ENCODE measurements around the gene CD58.

CD58 gene

DNA sequence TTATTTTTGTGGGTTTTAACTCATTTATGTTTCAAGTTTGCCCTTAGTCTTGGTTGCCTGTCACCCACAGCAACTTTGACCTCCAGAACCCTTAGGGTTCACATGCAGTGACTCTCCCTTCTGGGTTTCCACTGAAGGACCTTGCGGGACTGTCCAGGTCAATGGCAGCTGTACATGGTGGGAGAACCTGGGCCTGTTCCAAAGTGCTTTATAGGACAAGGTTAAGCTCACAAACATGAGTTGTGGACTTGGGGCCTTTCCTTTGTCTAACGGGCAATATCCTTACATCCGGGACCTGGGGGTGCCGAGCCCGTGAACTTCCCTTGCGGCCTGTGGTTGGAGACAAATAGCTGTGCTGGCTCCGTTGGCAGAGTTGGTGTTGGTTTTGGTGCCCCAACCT, 77.8 kb downstream of the CD58 start:
- H3K4me2 ChIP-seq (ENCODE audit: low read length) = no peak overlapping the region
- DNase-seq = no peak
- H3K27me3 ChIP-seq (ENCODE audit: insufficient read depth, low read length, poor library complexity) = no peaks in the 10 kb centered on the region
- H4K8ac ChIP-seq (ENCODE audit: low read depth, low read length) = no peak overlapping the region
- no peak overlapping the region for H4K5ac ChIP-seq (ENCODE audit: low read length)
- H3K9ac ChIP-seq (ENCODE audit: low read length) = no peak overlapping the region
- no peaks in the 10 kb centered on the region for H3K79me1 ChIP-seq (ENCODE audit: low read length)
- no peak overlapping the region for H3K4ac ChIP-seq (ENCODE audit: low read depth, low read length)
- no peaks in the 10 kb centered on the region for H3K36me3 ChIP-seq (ENCODE audit: control insufficient read depth, insufficient read depth, low read length)
- H2BK5ac ChIP-seq (ENCODE audit: low read length) = no peak overlapping the region
- no peaks in the 10 kb centered on the region for H3K79me2 ChIP-seq (ENCODE audit: control insufficient read depth, insufficient read depth, low read length)
- H2AK5ac ChIP-seq (ENCODE audit: low read length) = no peak overlapping the region
- H3K4me1 ChIP-seq (ENCODE audit: control insufficient read depth, low read depth, low read length) = peaks cover 30% of the 10 kb centered on the region
- no peak overlapping the region for H3K56ac ChIP-seq (ENCODE audit: low read length)
- no peak overlapping the region for H2BK120ac ChIP-seq (ENCODE audit: low read depth, low read length)
- no peak overlapping the region for H2BK15ac ChIP-seq (replicated peaks; ENCODE audit: low read depth)
- no peak overlapping the region for H3K27ac ChIP-seq (ENCODE audit: low read depth, low read length)
- H3K4me3 ChIP-seq (ENCODE audit: low read length) = no peak overlapping the region
- no peak overlapping the region for H3K23ac ChIP-seq (ENCODE audit: low read length)
- WGBS (ENCODE audit: extremely low coverage, insufficient coverage, low lambda C conversion rate) = no CpG with 5 or more reads among the region's 7 CpGs
- H3K18ac ChIP-seq (ENCODE audit: low read length) = no peak overlapping the region

DNA sequence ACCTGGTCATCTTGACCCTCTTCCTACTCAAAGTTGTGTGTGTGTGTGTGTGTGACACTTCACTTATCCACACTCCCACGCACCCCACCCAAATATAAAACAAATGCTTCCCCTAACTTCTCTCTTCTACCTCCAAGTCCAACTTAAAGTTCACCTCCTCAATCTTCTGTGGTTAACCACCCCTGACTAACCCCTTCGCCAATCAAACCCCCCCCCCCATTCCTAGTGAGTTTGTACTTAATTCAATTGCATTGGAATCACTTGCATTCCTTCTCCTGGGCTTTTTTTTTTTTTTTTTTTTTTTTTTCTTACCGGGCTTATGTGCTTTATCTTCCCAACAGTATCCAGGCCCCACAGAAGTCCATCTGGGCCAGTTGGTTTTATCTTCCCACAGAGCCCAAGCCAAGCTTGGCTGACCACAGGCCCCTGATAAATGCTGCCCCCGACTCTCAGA, 78.4 kb downstream of the CD58 start:
- Histone ChIP-seq H3K23ac (ENCODE audit: low read length) (no peak overlapping the region), H3K79me2 (ENCODE audit: control insufficient read depth, insufficient read depth, low read length) (no peaks in the 10 kb centered on the region), H3K9ac (ENCODE audit: low read length) (no peak overlapping the region), H3K79me1 (ENCODE audit: low read length) (no peaks in the 10 kb centered on the region), H3K4ac (ENCODE audit: low read depth, low read length) (no peak overlapping the region), H3K4me1 (ENCODE audit: control insufficient read depth, low read depth, low read length) (peaks cover 32% of the 10 kb centered on the region), H2AK5ac (ENCODE audit: low read length) (no peak overlapping the region), H2BK15ac (replicated peaks; ENCODE audit: low read depth) (no peak overlapping the region), H3K36me3 (ENCODE audit: control insufficient read depth, insufficient read depth, low read length) (no peaks in the 10 kb centered on the region), H3K4me2 (ENCODE audit: low read length) (no peak overlapping the region), H3K56ac (ENCODE audit: low read length) (peak overlapping the region; percentile 30), H4K8ac (ENCODE audit: low read depth, low read length) (no peak overlapping the region), H3K18ac (ENCODE audit: low read length) (peak overlapping the region; percentile 28), H4K5ac (ENCODE audit: low read length) (no peak overlapping the region), H2BK120ac (ENCODE audit: low read depth, low read length) (no peak overlapping the region), H3K27ac (ENCODE audit: low read depth, low read length) (no peak overlapping the region), H2BK5ac (ENCODE audit: low read length) (no peak overlapping the region), H3K27me3 (ENCODE audit: insufficient read depth, low read length, poor library complexity) (no peaks in the 10 kb centered on the region), H3K4me3 (ENCODE audit: low read length) (no peak overlapping the region)
- WGBS (ENCODE audit: extremely low coverage, insufficient coverage, low lambda C conversion rate) = no CpG with 5 or more reads among the region's 4 CpGs
- no peak for DNase-seq

DNA sequence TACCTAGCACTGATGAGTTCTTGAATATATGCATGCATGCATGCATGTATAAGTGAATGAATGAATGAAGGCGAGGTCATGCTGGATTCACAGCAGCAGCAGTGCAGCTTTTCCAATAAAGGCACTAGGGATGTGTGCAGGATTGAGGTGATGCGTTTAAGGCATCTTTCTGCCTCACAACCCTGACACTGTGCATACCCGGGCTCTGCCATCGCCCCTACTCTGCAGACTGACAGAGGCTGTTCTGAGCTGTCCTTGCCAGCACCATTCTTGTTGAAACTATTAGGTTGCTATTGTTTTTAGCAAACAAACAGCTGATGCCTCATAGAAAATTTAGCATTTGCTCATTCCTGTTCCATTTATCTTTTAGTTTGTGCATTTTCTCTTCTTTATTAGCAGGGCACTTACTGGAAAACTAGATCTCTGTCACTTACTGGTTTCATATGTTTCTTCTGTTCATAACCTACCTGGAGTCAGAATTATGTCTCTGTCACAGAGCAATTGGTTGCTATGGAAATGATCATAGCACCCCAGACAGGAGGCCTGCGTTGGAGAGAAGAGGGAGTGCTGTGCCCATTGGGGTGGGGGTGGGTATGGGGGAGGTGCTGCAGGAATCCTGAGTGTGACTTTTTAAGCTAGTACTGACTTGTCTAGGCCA, 79.0 kb downstream of the CD58 start:
- H3K36me3 ChIP-seq (ENCODE audit: control insufficient read depth, insufficient read depth, low read length) = no peaks in the 10 kb centered on the region
- H3K9ac ChIP-seq (ENCODE audit: low read length) = no peak overlapping the region
- peak overlapping the region; percentile 30 for H3K56ac ChIP-seq (ENCODE audit: low read length)
- no peak overlapping the region for H2BK15ac ChIP-seq (replicated peaks; ENCODE audit: low read depth)
- no peak overlapping the region for H3K27ac ChIP-seq (ENCODE audit: low read depth, low read length)
- DNase-seq = no peak
- H3K4ac ChIP-seq (ENCODE audit: low read depth, low read length) = no peak overlapping the region
- H3K23ac ChIP-seq (ENCODE audit: low read length) = no peak overlapping the region
- no CpG with 5 or more reads among the region's 5 CpGs for WGBS (ENCODE audit: extremely low coverage, insufficient coverage, low lambda C conversion rate)
- peaks cover 32% of the 10 kb centered on the region for H3K4me1 ChIP-seq (ENCODE audit: control insufficient read depth, low read depth, low read length)
- H2BK5ac ChIP-seq (ENCODE audit: low read length) = no peak overlapping the region
- H3K18ac ChIP-seq (ENCODE audit: low read length) = peak overlapping the region; percentile 28
- H2AK5ac ChIP-seq (ENCODE audit: low read length) = peak overlapping the region; percentile 8
- no peaks in the 10 kb centered on the region for H3K79me2 ChIP-seq (ENCODE audit: control insufficient read depth, insufficient read depth, low read length)
- H3K27me3 ChIP-seq (ENCODE audit: insufficient read depth, low read length, poor library complexity) = no peaks in the 10 kb centered on the region
- no peak overlapping the region for H4K8ac ChIP-seq (ENCODE audit: low read depth, low read length)
- no peaks in the 10 kb centered on the region for H3K79me1 ChIP-seq (ENCODE audit: low read length)
- H3K4me3 ChIP-seq (ENCODE audit: low read length) = no peak overlapping the region
- H4K5ac ChIP-seq (ENCODE audit: low read length) = no peak overlapping the region
- H3K4me2 ChIP-seq (ENCODE audit: low read length) = no peak overlapping the region
- H2BK120ac ChIP-seq (ENCODE audit: low read depth, low read length) = no peak overlapping the region

DNA sequence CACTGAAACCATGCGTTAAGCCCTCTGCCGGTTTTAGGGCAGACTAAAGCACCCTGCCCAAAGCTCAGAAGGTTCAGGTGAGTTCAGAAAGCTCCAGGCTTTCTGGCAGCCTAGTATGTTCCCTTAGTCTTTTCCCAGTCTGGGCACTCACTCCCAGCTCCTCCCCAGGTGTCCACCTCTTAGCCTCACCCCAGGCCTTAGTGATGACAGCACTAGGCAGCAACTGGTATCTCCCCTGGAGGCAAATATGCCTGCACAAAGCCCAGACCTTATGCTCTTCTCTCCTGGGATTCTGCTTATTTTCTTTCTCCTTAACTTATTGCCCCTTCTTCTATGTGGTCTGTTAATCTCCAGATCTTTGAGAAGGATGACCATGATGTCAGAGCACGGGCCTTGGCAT, 80.2 kb downstream of the CD58 start:
- H2BK120ac ChIP-seq (ENCODE audit: low read depth, low read length) = no peak overlapping the region
- no peaks in the 10 kb centered on the region for H3K79me1 ChIP-seq (ENCODE audit: low read length)
- H3K4ac ChIP-seq (ENCODE audit: low read depth, low read length) = no peak overlapping the region
- no peak overlapping the region for H2BK5ac ChIP-seq (ENCODE audit: low read length)
- no peaks in the 10 kb centered on the region for H3K36me3 ChIP-seq (ENCODE audit: control insufficient read depth, insufficient read depth, low read length)
- H3K27ac ChIP-seq (ENCODE audit: low read depth, low read length) = no peak overlapping the region
- WGBS (ENCODE audit: extremely low coverage, insufficient coverage, low lambda C conversion rate) = no CpG with 5 or more reads among the region's 3 CpGs
- no peak overlapping the region for H3K4me3 ChIP-seq (ENCODE audit: low read length)
- DNase-seq = no peak
- no peak overlapping the region for H3K4me2 ChIP-seq (ENCODE audit: low read length)
- peak overlapping the region; percentile 73 for H2AK5ac ChIP-seq (ENCODE audit: low read length)
- H2BK15ac ChIP-seq (replicated peaks; ENCODE audit: low read depth) = no peak overlapping the region
- no peak overlapping the region for H3K23ac ChIP-seq (ENCODE audit: low read length)
- no peaks in the 10 kb centered on the region for H3K27me3 ChIP-seq (ENCODE audit: insufficient read depth, low read length, poor library complexity)
- H3K9ac ChIP-seq (ENCODE audit: low read length) = no peak overlapping the region
- H4K8ac ChIP-seq (ENCODE audit: low read depth, low read length) = no peak overlapping the region
- peaks cover 27% of the 10 kb centered on the region for H3K4me1 ChIP-seq (ENCODE audit: control insufficient read depth, low read depth, low read length)
- H4K5ac ChIP-seq (ENCODE audit: low read length) = no peak overlapping the region
- H3K79me2 ChIP-seq (ENCODE audit: control insufficient read depth, insufficient read depth, low read length) = no peaks in the 10 kb centered on the region
- peak overlapping the region; percentile 58 for H3K56ac ChIP-seq (ENCODE audit: low read length)
- peak overlapping the region; percentile 0 for H3K18ac ChIP-seq (ENCODE audit: low read length)

DNA sequence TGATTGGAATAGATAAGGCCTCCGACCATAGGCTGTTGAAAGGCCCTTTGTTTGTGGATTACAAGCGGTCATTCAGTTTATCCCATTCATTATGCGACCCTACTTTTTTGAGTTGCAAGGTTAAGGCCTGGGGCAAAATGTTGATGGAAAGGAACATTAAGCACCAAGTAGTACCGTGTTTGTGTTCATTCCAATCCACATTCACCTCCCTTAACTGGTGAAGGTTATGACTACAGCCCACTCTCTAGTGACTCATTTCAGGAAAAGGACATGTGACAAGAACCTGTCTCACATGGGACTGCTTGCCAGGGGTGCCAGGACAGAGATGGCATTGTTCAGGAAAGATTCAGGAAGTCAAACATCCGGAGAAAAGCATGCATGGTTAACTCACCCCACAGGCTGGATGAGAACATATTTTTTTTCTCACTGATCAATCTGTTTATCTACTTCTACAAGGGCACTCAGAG, 81.6 kb downstream of the CD58 start:
- no peak overlapping the region for H3K9ac ChIP-seq (ENCODE audit: low read length)
- peak overlapping the region; percentile 20 for H2AK5ac ChIP-seq (ENCODE audit: low read length)
- H2BK15ac ChIP-seq (replicated peaks; ENCODE audit: low read depth) = no peak overlapping the region
- no peak overlapping the region for H3K4ac ChIP-seq (ENCODE audit: low read depth, low read length)
- no peak overlapping the region for H3K4me3 ChIP-seq (ENCODE audit: low read length)
- no peak overlapping the region for H3K18ac ChIP-seq (ENCODE audit: low read length)
- no peak overlapping the region for H2BK120ac ChIP-seq (ENCODE audit: low read depth, low read length)
- no peaks in the 10 kb centered on the region for H3K27me3 ChIP-seq (ENCODE audit: insufficient read depth, low read length, poor library complexity)
- no peak overlapping the region for H4K5ac ChIP-seq (ENCODE audit: low read length)
- H3K56ac ChIP-seq (ENCODE audit: low read length) = peak overlapping the region; percentile 63
- peaks cover 23% of the 10 kb centered on the region for H3K4me1 ChIP-seq (ENCODE audit: control insufficient read depth, low read depth, low read length)
- peak overlapping the region; percentile 92 for H2BK5ac ChIP-seq (ENCODE audit: low read length)
- peak overlapping the region; percentile 60 for H3K27ac ChIP-seq (ENCODE audit: low read depth, low read length)
- no peak overlapping the region for H4K8ac ChIP-seq (ENCODE audit: low read depth, low read length)
- H3K36me3 ChIP-seq (ENCODE audit: control insufficient read depth, insufficient read depth, low read length) = no peaks in the 10 kb centered on the region
- H3K23ac ChIP-seq (ENCODE audit: low read length) = peak overlapping the region; percentile 20
- no CpG with 5 or more reads among the region's 5 CpGs for WGBS (ENCODE audit: extremely low coverage, insufficient coverage, low lambda C conversion rate)
- H3K4me2 ChIP-seq (ENCODE audit: low read length) = no peak overlapping the region
- H3K79me1 ChIP-seq (ENCODE audit: low read length) = no peaks in the 10 kb centered on the region
- peak; percentile 77 for DNase-seq
- H3K79me2 ChIP-seq (ENCODE audit: control insufficient read depth, insufficient read depth, low read length) = no peaks in the 10 kb centered on the region

DNA sequence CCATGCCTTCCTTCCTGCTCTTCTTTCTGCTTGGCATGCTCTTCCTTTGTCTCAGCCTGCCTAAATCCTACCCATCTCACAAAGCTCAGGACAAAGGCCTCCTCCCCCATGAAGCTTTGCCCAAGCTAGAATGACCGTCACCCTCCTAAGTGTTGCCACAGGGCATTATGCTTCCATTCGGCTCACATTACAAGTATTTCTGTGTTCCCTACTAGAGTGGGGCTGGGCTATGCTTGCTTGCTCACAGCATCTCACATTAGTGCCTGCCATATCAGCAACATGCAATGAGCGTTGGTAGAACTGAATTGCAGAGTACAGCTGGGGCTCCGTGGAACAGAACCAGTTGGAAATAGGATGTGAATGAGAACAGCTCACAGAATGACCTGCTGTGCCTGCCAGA, 82.8 kb downstream of the CD58 start:
- Histone ChIP-seq H2BK15ac (replicated peaks; ENCODE audit: low read depth) (no peak overlapping the region), H3K79me1 (ENCODE audit: low read length) (no peaks in the 10 kb centered on the region), H3K27me3 (ENCODE audit: insufficient read depth, low read length, poor library complexity) (no peaks in the 10 kb centered on the region), H4K8ac (ENCODE audit: low read depth, low read length) (no peak overlapping the region), H3K27ac (ENCODE audit: low read depth, low read length) (no peak overlapping the region), H3K4me2 (ENCODE audit: low read length) (no peak overlapping the region), H2AK5ac (ENCODE audit: low read length) (peak overlapping the region; percentile 44), H3K36me3 (ENCODE audit: control insufficient read depth, insufficient read depth, low read length) (no peaks in the 10 kb centered on the region), H3K23ac (ENCODE audit: low read length) (no peak overlapping the region), H3K18ac (ENCODE audit: low read length) (peak overlapping the region; percentile 54), H3K4me1 (ENCODE audit: control insufficient read depth, low read depth, low read length) (peaks cover 23% of the 10 kb centered on the region), H2BK120ac (ENCODE audit: low read depth, low read length) (no peak overlapping the region), H2BK5ac (ENCODE audit: low read length) (peak overlapping the region; percentile 2), H3K56ac (ENCODE audit: low read length) (peak overlapping the region; percentile 19), H3K4me3 (ENCODE audit: low read length) (no peak overlapping the region), H3K4ac (ENCODE audit: low read depth, low read length) (no peak overlapping the region), H3K9ac (ENCODE audit: low read length) (no peak overlapping the region), H3K79me2 (ENCODE audit: control insufficient read depth, insufficient read depth, low read length) (no peaks in the 10 kb centered on the region), H4K5ac (ENCODE audit: low read length) (no peak overlapping the region)
- no peak for DNase-seq
- no CpG with 5 or more reads among the region's 4 CpGs for WGBS (ENCODE audit: extremely low coverage, insufficient coverage, low lambda C conversion rate)
